ENCODE results near the gene PLAAT1.

Gene PLAAT1

DNA sequence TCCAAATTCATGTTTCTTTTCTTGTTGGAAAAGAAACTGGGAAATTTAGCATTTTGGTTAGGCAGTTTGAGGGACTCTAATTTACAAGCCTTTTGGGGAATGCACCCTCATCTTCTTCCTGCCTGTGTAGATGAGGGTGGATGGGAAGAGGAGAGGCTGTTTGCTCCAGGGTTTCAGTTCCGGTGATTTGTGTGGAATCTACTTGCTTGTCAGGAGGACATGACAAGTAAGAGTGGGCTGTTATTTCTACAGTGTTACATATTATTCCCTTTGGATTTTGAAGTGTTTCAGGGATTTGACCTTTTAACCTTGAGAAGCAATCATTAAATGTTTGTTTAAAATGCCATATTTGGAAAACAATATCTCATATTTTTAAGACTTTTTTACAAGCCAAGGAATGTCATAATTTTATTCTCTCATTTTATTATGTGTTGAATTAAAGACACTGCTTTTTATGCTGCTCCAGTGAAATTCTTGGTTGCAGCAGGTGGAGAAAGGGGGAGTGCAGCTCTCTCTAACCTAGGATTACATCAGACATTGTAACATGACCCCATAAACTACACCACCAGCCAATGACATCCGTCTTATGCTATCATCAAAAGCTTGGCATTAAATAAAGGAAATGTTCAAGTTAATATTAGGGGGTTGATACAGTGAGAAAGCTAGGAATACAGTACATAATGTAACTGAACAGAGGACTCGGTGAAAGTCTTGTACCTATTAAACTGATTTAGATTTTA, 30.2 kb downstream of the PLAAT1 start:
- TF ChIP-seq, protein P1, sequence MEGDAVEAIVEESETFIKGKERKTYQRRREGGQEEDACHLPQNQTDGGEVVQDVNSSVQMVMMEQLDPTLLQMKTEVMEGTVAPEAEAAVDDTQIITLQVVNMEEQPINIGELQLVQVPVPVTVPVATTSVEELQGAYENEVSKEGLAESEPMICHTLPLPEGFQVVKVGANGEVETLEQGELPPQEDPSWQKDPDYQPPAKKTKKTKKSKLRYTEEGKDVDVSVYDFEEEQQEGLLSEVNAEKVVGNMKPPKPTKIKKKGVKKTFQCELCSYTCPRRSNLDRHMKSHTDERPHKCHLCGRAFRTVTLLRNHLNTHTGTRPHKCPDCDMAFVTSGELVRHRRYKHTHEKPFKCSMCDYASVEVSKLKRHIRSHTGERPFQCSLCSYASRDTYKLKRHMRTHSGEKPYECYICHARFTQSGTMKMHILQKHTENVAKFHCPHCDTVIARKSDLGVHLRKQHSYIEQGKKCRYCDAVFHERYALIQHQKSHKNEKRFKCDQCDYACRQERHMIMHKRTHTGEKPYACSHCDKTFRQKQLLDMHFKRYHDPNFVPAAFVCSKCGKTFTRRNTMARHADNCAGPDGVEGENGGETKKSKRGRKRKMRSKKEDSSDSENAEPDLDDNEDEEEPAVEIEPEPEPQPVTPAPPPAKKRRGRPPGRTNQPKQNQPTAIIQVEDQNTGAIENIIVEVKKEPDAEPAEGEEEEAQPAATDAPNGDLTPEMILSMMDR (conservative IDR thresholded peaks at IDR 0.05; ENCODE audit: low read depth, low read length), result no peak
- DNase-seq (ENCODE audit: low read depth), result no peak
- no peak overlapping the region for H3K4me3 ChIP-seq (ENCODE audit: low read depth, low read length)

DNA sequence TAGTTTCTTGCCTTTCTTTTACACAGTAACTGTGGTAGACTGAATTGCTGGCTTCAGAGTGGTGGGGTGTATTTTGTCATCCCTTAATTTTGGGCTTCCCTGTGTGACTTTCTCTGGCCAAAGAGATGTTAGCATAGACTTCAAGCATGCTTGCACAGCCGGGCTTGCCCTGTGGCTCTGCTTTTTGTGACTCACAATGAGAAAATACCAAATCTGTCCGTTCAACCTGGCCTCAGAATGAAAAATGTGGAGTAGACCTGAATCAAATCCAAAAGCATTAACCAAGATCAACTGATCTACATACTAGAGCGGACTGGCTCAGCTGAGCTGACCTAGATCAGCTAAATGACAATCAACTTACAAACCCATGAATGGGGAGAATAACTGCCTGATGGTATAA, 51.4 kb downstream of the PLAAT1 start:
- H3K4me3 ChIP-seq (ENCODE audit: low read depth, low read length), result no peak overlapping the region
- TF ChIP-seq, protein P1 (conservative IDR thresholded peaks at IDR 0.05; ENCODE audit: low read depth, low read length), result no peak
- no peak for DNase-seq (ENCODE audit: low read depth)

DNA sequence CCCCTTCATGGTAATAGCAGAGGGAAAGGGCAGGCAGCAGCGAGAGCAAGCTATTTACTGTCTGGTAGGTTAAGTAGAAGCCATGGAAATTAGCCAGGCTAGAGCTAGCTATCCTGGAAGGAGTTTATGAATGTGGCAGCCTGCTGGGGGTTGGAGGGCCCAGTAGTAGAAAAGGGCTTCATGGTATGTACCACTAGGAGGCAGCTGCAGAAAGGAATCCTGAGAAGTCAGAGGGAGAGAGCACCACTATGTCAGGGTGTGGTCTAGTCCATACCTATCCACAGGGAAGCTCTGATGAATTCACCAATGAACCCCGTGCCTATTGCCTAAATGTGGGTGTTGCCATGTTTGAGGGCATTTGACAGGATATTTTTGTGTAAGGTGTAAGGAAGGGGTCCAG, 55.0 kb downstream of the PLAAT1 start:
- no peak for DNase-seq (ENCODE audit: low read depth)
- H3K4me3 ChIP-seq (ENCODE audit: low read depth, low read length), result no peak overlapping the region
- TF ChIP-seq, protein P1 (conservative IDR thresholded peaks at IDR 0.05; ENCODE audit: low read depth, low read length), result no peak

DNA sequence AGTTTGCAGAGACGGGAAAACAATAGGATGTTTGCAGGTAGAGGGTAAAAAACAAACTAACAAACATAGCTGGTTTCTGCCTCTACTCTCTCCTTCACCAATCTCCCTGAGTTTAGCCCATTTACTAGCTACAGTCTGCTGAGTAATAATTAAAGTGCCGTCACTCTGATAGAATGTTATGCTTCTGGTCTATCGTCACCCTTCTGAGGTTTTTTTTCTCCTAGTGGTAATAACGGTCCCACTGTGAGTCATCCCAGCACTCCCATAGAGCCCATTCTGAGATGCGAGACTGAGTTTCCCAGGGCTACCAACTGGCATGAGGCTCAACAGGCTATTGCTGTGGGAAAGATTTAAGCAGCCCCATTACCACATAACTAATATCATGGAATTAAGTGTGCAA, 56.4 kb downstream of the PLAAT1 start:
- H3K4me3 ChIP-seq (ENCODE audit: low read depth, low read length), result no peak overlapping the region
- DNase-seq (ENCODE audit: low read depth), result no peak
- TF ChIP-seq, protein P1 (conservative IDR thresholded peaks at IDR 0.05; ENCODE audit: low read depth, low read length), result no peak

DNA sequence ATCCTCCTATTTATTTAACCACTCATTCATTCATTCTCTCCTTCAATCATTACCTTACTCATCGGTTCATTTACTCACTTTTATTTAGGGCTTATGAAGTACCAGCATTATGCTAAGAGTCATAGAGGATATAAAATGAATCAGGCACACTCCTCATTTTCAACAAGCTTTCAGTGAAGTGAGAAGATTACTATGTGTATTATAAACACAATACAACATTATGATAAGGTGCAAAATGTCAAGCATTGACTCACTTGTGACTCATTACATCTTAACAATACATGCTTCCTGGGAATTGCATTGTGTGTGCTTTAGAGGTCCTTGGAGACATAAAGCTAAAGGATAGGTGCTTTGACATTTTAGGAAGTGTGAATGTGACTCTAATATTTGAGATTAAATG, 60.4 kb downstream of the PLAAT1 start:
- H3K4me3 ChIP-seq (ENCODE audit: low read depth, low read length), result no peak overlapping the region
- no peak for DNase-seq (ENCODE audit: low read depth)
- TF ChIP-seq, protein P1 (conservative IDR thresholded peaks at IDR 0.05; ENCODE audit: low read depth, low read length), result no peak

DNA sequence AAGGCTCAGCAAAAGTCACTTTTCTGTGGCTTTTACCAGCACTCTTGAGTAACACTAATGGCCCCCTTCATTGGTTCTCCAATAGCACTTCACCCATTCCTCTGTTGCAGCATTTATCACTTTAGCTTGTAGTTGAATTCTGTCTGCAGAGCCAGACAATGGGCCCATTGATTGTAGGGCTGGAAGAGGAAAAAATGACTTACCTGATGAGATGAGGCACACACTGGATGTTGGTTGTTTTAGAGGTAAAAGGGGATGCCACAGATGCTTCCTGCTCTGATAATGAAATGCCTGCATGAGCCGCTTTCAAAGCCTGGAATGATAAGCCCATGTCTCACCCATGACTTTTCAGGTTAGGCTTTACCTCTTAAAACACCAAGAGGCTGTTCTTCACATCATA, 64.3 kb downstream of the PLAAT1 start:
- DNase-seq (ENCODE audit: low read depth), result no peak
- H3K4me3 ChIP-seq (ENCODE audit: low read depth, low read length), result no peak overlapping the region
- TF ChIP-seq, protein P1 (conservative IDR thresholded peaks at IDR 0.05; ENCODE audit: low read depth, low read length), result no peak
